Bronchial epithelial cell (primary cell): ENCODE results near the gene GNE. TPM values are rescaled to one million over a fixed set of nuclear protein-coding genes. Genes with fewer than 3 reads are reported as not detected.
"Not testable (repeated sequence)": the region's sequence is repeated elsewhere in the genome, so short reads cannot be mapped to it uniquely, and the experiment has no call there.

Source experiments
- DNase-seq: peaks from one replicate; pipeline ENCODE4 v3.0.0-alpha.2; 2010; ENCODE audit warnings: low read depth
- FAIRE-seq: peaks from 2 replicates; lab custom pipeline; 2011; peaks lifted over from hg19 to GRCh38; lab: Jason Lieb, UNC
- H3K27me3 ChIP-seq: 2 replicates; pipeline ENCODE4 v1.5.1; 2011; ENCODE audit warnings: low read length; ENCODE audit not compliant: control insufficient read depth, insufficient read depth
- H3K36me3 ChIP-seq: 2 replicates; pipeline ENCODE4 v1.5.1; 2011; ENCODE audit warnings: low read length; ENCODE audit not compliant: control insufficient read depth, insufficient read depth
- H3K4me3 ChIP-seq: 2 replicates; pipeline ENCODE4 v1.5.1; 2011; ENCODE audit warnings: mild to moderate bottlenecking, low read depth, low read length, control low read depth
- CTCF ChIP-seq: IDR thresholded peaks from 2 replicates; pipeline ENCODE4 v1.5.1; 2011; ENCODE audit warnings: mild to moderate bottlenecking, moderate library complexity, low read length, control low read depth, inconsistent platforms; ENCODE audit not compliant: insufficient read depth, severe bottlenecking
- total RNA-seq: library from RNA; depleted of rRNA; stranded (reverse); fragments of >200 nt; gene quantifications from 2 replicates; pipeline ENCODE4 v1.2.1, GENCODE V29; 2014

The GNE gene
- total RNA-seq, 1 donor from 2014 or later: 14.7 TPM

GRCh38 chr9:36248061-36248460 lies 10.2 kb downstream of the GNE start:
- TF ChIP-seq CTCF: peak; percentile 35
- H3K4me3 ChIP-seq, H3K27me3 ChIP-seq, H3K36me3 ChIP-seq, FAIRE-seq: not testable (repeated sequence)
- DNase-seq: peak; percentile 69

- no peaks in the 10 kb centered on the region for H3K27me3 ChIP-seq
- H3K36me3 ChIP-seq: peaks cover 5% of the 10 kb centered on the region
- no peak overlapping the region for H3K4me3 ChIP-seq
- no peak for TF ChIP-seq CTCF
- DNase-seq: no peak
- FAIRE-seq: no peak
These were observed 10.9 kb downstream of the GNE start for GRCh38 chr9:36247356-36247755.

GRCh38 chr9:36245906-36246305 lies 12.3 kb downstream of the GNE start:
- DNase-seq (no peak), FAIRE-seq (no peak)
- no peaks in the 10 kb centered on the region for H3K27me3 ChIP-seq
- no peak for TF ChIP-seq CTCF
- no peak overlapping the region for H3K4me3 ChIP-seq
- H3K36me3 ChIP-seq: peaks cover 5% of the 10 kb centered on the region

GRCh38 chr9:36239675-36240074 lies 18.6 kb downstream of the GNE start:
- DNase-seq: not testable (repeated sequence)

GRCh38 chr9:36239205-36239604 lies 19.0 kb downstream of the GNE start:
- not testable (repeated sequence) for H3K4me3 ChIP-seq, DNase-seq, H3K27me3 ChIP-seq, H3K36me3 ChIP-seq, FAIRE-seq

More at GRCh38 chr9:36239675-36240074, 18.6 kb downstream of the GNE start:
- not testable (repeated sequence) for H3K4me3 ChIP-seq, H3K27me3 ChIP-seq, H3K36me3 ChIP-seq, FAIRE-seq

- DNase-seq (no peak), FAIRE-seq (no peak)
- no peak for TF ChIP-seq CTCF
- Histone ChIP-seq H3K36me3 (peaks cover 1% of the 10 kb centered on the region), H3K27me3 (no peaks in the 10 kb centered on the region), H3K4me3 (no peak overlapping the region)
These were observed 21.0 kb downstream of the GNE start for GRCh38 chr9:36237230-36237629.

- Histone ChIP-seq H3K27me3 (no peaks in the 10 kb centered on the region), H3K36me3 (peaks cover 9% of the 10 kb centered on the region), H3K4me3 (no peak overlapping the region)
- no peak for FAIRE-seq
- DNase-seq: no peak
- no peak for TF ChIP-seq CTCF
These were observed 35.8 kb downstream of the GNE start for GRCh38 chr9:36222449-36222848.
